GM23338 (cell line): Measurements from ENCODE around the gene VPS13A.

Experiments
- CTCF ChIP-seq, 2 experiments: fragments of 200-600 bp in 1 of 2; sonication (generic) in 1 of 2; conservative IDR thresholded peaks; 2 replicates each; pipeline versions ENCODE4 v1.5.1 to v1.6.1; 2016 to 2017; ENCODE audit warnings: antibody characterized with exemption in 2 of 2, low read depth in 2 of 2, mild to moderate bottlenecking in 2 of 2, moderate library complexity in 1 of 2
- JUNB ChIP-seq: IDR thresholded peaks from one replicate; pipeline ENCODE4 v1.6.1; 2016; ENCODE audit warnings: antibody characterized with exemption; ENCODE audit not compliant: unreplicated experiment
- POLR2AphosphoS5 ChIP-seq: IDR thresholded peaks from 2 replicates; pipeline ENCODE4 v1.6.1; 2016; ENCODE audit warnings: antibody characterized with exemption, low read depth
- REST ChIP-seq: IDR thresholded peaks from one replicate; pipeline ENCODE4 v1.6.1; 2018; ENCODE audit warnings: antibody characterized with exemption; ENCODE audit not compliant: unreplicated experiment

GRCh38 chr9:77162366-77162765, 15.0 kb upstream of the VPS13A start:
- TF ChIP-seq CTCF (conservative IDR thresholded peaks at IDR 0.05; ENCODE audit: low read depth in 2 of 2): 0 out of 4 replicates have a peak, but pooled peaks of 1 of the 2 experiments have one; percentile 0
- no peak for TF ChIP-seq POLR2AphosphoS5
- no peak for TF ChIP-seq REST
- no peak for TF ChIP-seq JUNB
